ENCODE data around the gene PRKD1. TPM values are rescaled to one million over a fixed set of nuclear protein-coding genes. Genes with fewer than 3 reads are reported as not detected.

Gene PRKD1
- total RNA-seq, 3 donors from 2014 or later (not counting 1 experiment from before 2014, with no cell fraction given), result not detected

GRCh38 chr14:29757711-29758233, 169.9 kb downstream of the PRKD1 start:
- 52% methylated on average over 2 of the region's 3 CpGs for WGBS (ENCODE audit: insufficient coverage)
- H3K27ac Mint-ChIP-seq, result no peak overlapping the region

GRCh38 chr14:29757188-29757680, 170.4 kb downstream of the PRKD1 start:
- H3K4me1 ChIP-seq (ENCODE audit: control insufficient read depth, insufficient read depth, low read length), result no peaks in the 10 kb centered on the region
- H3K9me3 ChIP-seq (ENCODE audit: control insufficient read depth, insufficient read depth, low read length), result no peaks in the 10 kb centered on the region
- no peak overlapping the region for H3K27ac ChIP-seq (ENCODE audit: low read length)
- no peak for TF ChIP-seq CTCF (IDR thresholded peaks at IDR 0.05)
- Mint-ChIP-seq H3K27ac (no peak overlapping the region), H3K27me3 (ENCODE audit: low read depth in 2 of 2) (no peaks in the 10 kb centered on the region), H3K4me1 (no peaks in the 10 kb centered on the region), H3K4me3 (no peak overlapping the region), H3K9me3 (peaks cover 9 to 18% of the 10 kb centered on the region in 2 donors), H3K36me3 (peaks cover 15% of the 10 kb centered on the region)
- no peak overlapping the region for H3K4me3 ChIP-seq (ENCODE audit: low read length)
- ATAC-seq (no peak), DNase-seq (no peak)
- intact Hi-C loops (cut with micrococcal nuclease), result no loop called here
- WGBS (ENCODE audit: insufficient coverage), result 73% methylated on average over 1 of the region's 1 CpG
- H3K36me3 ChIP-seq (ENCODE audit: control insufficient read depth, insufficient read depth, low read length), result no peaks in the 10 kb centered on the region
- H3K27me3 ChIP-seq (ENCODE audit: control insufficient read depth, insufficient read depth, low read length), result no peaks in the 10 kb centered on the region

More at GRCh38 chr14:29757711-29758233, 169.9 kb downstream of the PRKD1 start:
- H3K36me3 Mint-ChIP-seq, result peaks cover 15% of the 10 kb centered on the region
- H3K4me1 Mint-ChIP-seq, result no peaks in the 10 kb centered on the region
- H3K27me3 Mint-ChIP-seq (ENCODE audit: low read depth in 2 of 2), result no peaks in the 10 kb centered on the region
- intact Hi-C loops (cut with micrococcal nuclease), result no loop called here
- no peak overlapping the region for H3K4me3 Mint-ChIP-seq
- ATAC-seq, result no peak
- peaks cover 9 to 18% of the 10 kb centered on the region in 2 donors for H3K9me3 Mint-ChIP-seq
- Histone ChIP-seq H3K4me3 (ENCODE audit: low read length) (no peak overlapping the region), H3K27ac (ENCODE audit: low read length) (no peak overlapping the region), H3K4me1 (ENCODE audit: control insufficient read depth, insufficient read depth, low read length) (no peaks in the 10 kb centered on the region), H3K36me3 (ENCODE audit: control insufficient read depth, insufficient read depth, low read length) (no peaks in the 10 kb centered on the region), H3K27me3 (ENCODE audit: control insufficient read depth, insufficient read depth, low read length) (no peaks in the 10 kb centered on the region), H3K9me3 (ENCODE audit: control insufficient read depth, insufficient read depth, low read length) (no peaks in the 10 kb centered on the region)
- DNase-seq, result no peak
- TF ChIP-seq CTCF (IDR thresholded peaks at IDR 0.05), result no peak

DNA sequence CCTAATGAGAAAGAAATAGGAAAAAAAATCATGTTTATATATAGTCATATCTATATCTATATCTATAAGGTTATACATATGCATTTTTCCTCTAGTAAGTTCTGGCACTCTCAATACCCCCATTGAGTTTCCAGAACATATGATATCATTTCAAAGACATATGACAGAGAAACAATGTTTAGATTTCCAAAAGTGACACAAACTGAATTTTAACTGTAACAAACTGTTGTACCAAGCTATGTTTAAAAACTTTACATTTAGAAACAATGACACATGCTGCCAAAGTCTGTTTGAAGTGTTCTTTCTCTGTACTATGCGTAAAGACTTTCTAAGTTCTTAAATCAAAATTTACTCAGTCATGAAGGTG, 171.6 kb downstream of the PRKD1 start:
- H3K27me3 ChIP-seq (ENCODE audit: control insufficient read depth, insufficient read depth, low read length), result no peaks in the 10 kb centered on the region
- H3K27ac ChIP-seq (ENCODE audit: low read length), result no peak overlapping the region
- no peak overlapping the region for H3K4me3 Mint-ChIP-seq
- no peak for TF ChIP-seq CTCF (IDR thresholded peaks at IDR 0.05)
- H3K36me3 Mint-ChIP-seq, result peaks cover 15% of the 10 kb centered on the region
- no peaks in the 10 kb centered on the region for H3K4me1 Mint-ChIP-seq
- peaks cover 9 to 19% of the 10 kb centered on the region in 2 donors for H3K9me3 Mint-ChIP-seq
- H3K36me3 ChIP-seq (ENCODE audit: control insufficient read depth, insufficient read depth, low read length), result no peaks in the 10 kb centered on the region
- DNase-seq (no peak), ATAC-seq (no peak)
- no CpG with 5 or more reads among the region's 1 CpG for WGBS (ENCODE audit: insufficient coverage)
- no peak overlapping the region for H3K4me3 ChIP-seq (ENCODE audit: low read length)
- H3K27ac Mint-ChIP-seq, result no peak overlapping the region
- H3K27me3 Mint-ChIP-seq (ENCODE audit: low read depth in 2 of 2), result no peaks in the 10 kb centered on the region
- intact Hi-C loops (cut with micrococcal nuclease), result no loop called here
- no peaks in the 10 kb centered on the region for H3K4me1 ChIP-seq (ENCODE audit: control insufficient read depth, insufficient read depth, low read length)
- H3K9me3 ChIP-seq (ENCODE audit: control insufficient read depth, insufficient read depth, low read length), result no peaks in the 10 kb centered on the region
